H1 (cell line): ENCODE data around the gene IGF2R. TPM values are rescaled to one million over a fixed set of nuclear protein-coding genes. Genes with fewer than 3 reads are reported as not detected.

Experiments
- CTCF ChIA-PET: fragments of 300-600 bp; sonication (Branson Sonifier 250); formaldehyde crosslinking; loops from one replicate; lab custom pipeline; 2021; ENCODE audit not compliant: partially characterized antibody; lab: Charles Lee
- POLR2A ChIA-PET: fragments of 300-600 bp; sonication (Branson Sonifier 250); formaldehyde crosslinking; loops from one replicate; lab custom pipeline; 2021; ENCODE audit warnings: inconsistent platforms; ENCODE audit not compliant: partially characterized antibody; lab: Charles Lee
- DNase-seq, 2 experiments: peaks; one replicate each; pipeline versions ENCODE4 v3.0.0 to v3.0.0-alpha.2; 2010 to 2022; ENCODE audit warnings: low spot score in 2 of 2, low read depth in 1 of 2, mixed read lengths in 1 of 2
- FAIRE-seq: peaks from 2 replicates; lab custom pipeline; 2011; peaks lifted over from hg19 to GRCh38; lab: Jason Lieb, UNC
- H2AFZ ChIP-seq: 2 replicates; pipeline ENCODE4 v1.8.1; 2012; ENCODE audit warnings: low read length, inconsistent platforms
- H2AK5ac ChIP-seq: 2 replicates; pipeline ENCODE4 v1.6.1; 2013; ENCODE audit warnings: low read depth, low read length
- H2BK120ac ChIP-seq: replicated peaks from 2 replicates; pipeline ENCODE3; 2013; ENCODE audit warnings: low read depth, low read length, inconsistent platforms
- H2BK12ac ChIP-seq: 2 replicates; pipeline ENCODE4 v1.6.1; 2013; ENCODE audit warnings: low read depth, low read length
- H2BK15ac ChIP-seq: 2 replicates; pipeline ENCODE4 v1.6.1; 2013; ENCODE audit warnings: low read length
- H2BK20ac ChIP-seq: 2 replicates; pipeline ENCODE4 v1.6.1; 2013; ENCODE audit warnings: low read length
- H2BK5ac ChIP-seq: 2 replicates; pipeline ENCODE4 v1.6.1; 2013; ENCODE audit warnings: low read depth, low read length
- H3K14ac ChIP-seq: 2 replicates; pipeline ENCODE4 v1.6.1; 2013; ENCODE audit warnings: inconsistent platforms; ENCODE audit not compliant: insufficient read length
- H3K18ac ChIP-seq: 2 replicates; pipeline ENCODE4 v1.6.1; 2013; ENCODE audit warnings: low read length; ENCODE audit errors: extremely low read depth
- H3K23ac ChIP-seq: 2 replicates; pipeline ENCODE4 v1.6.1; 2013; ENCODE audit warnings: inconsistent platforms; ENCODE audit not compliant: insufficient read length
- H3K23me2 ChIP-seq: 2 replicates; pipeline ENCODE4 v1.6.1; 2013; ENCODE audit warnings: low read depth, low read length
- H3K27ac ChIP-seq: 2 replicates; pipeline ENCODE4 v1.6.1; 2011; ENCODE audit warnings: low read depth, low read length, inconsistent platforms
- H3K27me3 ChIP-seq, 4 experiments: replicated peaks in 1 of 4; 1 replicate in 1 of 4; 2 replicates in 3 of 4; pipeline versions ENCODE4 v1.6.1 to v1.8.1; 2011 to 2013; ENCODE audit warnings: low read length in 3 of 4, mild to moderate bottlenecking in 3 of 4, inconsistent platforms in 2 of 4, mixed read lengths in 2 of 4, moderate library complexity in 1 of 4; ENCODE audit not compliant: control insufficient read depth in 3 of 4, insufficient read depth in 3 of 4; ENCODE audit errors: extremely low read depth in 1 of 4
- H3K36me3 ChIP-seq, 4 experiments: 2 replicates each; pipeline versions ENCODE4 v1.6.1 to v1.8.1; 2011 to 2013; ENCODE audit warnings: mild to moderate bottlenecking in 4 of 4, low read length in 3 of 4, moderate library complexity in 2 of 4, control low read depth in 1 of 4, inconsistent platforms in 1 of 4; ENCODE audit not compliant: insufficient read depth in 4 of 4, control insufficient read depth in 2 of 4
- H3K4ac ChIP-seq: replicated peaks from 2 replicates; pipeline ENCODE3; 2013; ENCODE audit warnings: low read length, low read depth, mixed read lengths, inconsistent platforms; ENCODE audit not compliant: insufficient read length
- H3K4me1 ChIP-seq, 4 experiments: replicated peaks in 1 of 4; 1 replicate in 1 of 4; 2 replicates in 3 of 4; pipeline versions ENCODE4 v1.6.1 to v1.8.1; 2011 to 2013; ENCODE audit warnings: low read length in 3 of 4, inconsistent platforms in 2 of 4, mixed read lengths in 1 of 4; ENCODE audit not compliant: insufficient read depth in 4 of 4, control insufficient read depth in 3 of 4
- H3K4me2 ChIP-seq, 2 experiments: 2 replicates each; pipeline versions ENCODE4 v1.6.1 to v1.8.1; 2011 to 2013; ENCODE audit warnings: low read depth in 2 of 2, low read length in 2 of 2, control low read depth in 1 of 2, inconsistent platforms in 1 of 2, mild to moderate bottlenecking in 1 of 2; ENCODE audit not compliant: insufficient read depth in 1 of 2
- H3K4me3 ChIP-seq, 4 experiments: fragments of 200-600, 300-600 bp in 1 of 4; sonication (generic), shearing (Covaris generic), sonication (Bioruptor Twin) in 1 of 4; 2 replicates each; pipeline versions ENCODE4 v1.5.1 to v1.8.1; 2011 to 2016; ENCODE audit warnings: low read length in 4 of 4, low read depth in 3 of 4, control low read depth in 2 of 4, inconsistent platforms in 2 of 4, mild to moderate bottlenecking in 2 of 4, mixed read lengths in 1 of 4, moderate library complexity in 1 of 4; ENCODE audit not compliant: insufficient read depth in 2 of 4; ENCODE audit errors: extremely low read depth in 1 of 4
- H3K56ac ChIP-seq: replicated peaks from 2 replicates; pipeline ENCODE3; 2013; ENCODE audit warnings: low read depth, mild to moderate bottlenecking, mixed read lengths, low read length, inconsistent platforms; ENCODE audit not compliant: insufficient read length
- H3K79me1 ChIP-seq: 2 replicates; pipeline ENCODE4 v1.6.1; 2013; ENCODE audit warnings: low read depth, low read length, control low read depth
- H3K79me2 ChIP-seq, 2 experiments: 2 replicates each; pipeline versions ENCODE4 v1.6.1 to v1.8.1; 2012 to 2013; ENCODE audit warnings: low read length in 2 of 2, mild to moderate bottlenecking in 2 of 2, inconsistent platforms in 1 of 2; ENCODE audit not compliant: insufficient read depth in 2 of 2, control insufficient read depth in 1 of 2
- H3K9ac ChIP-seq, 4 experiments: replicated peaks in 1 of 4; 1 replicate in 1 of 4; 2 replicates in 3 of 4; pipeline versions ENCODE4 v1.6.1 to v1.8.1; 2011 to 2013; ENCODE audit warnings: low read depth in 3 of 4, low read length in 3 of 4, control low read depth in 2 of 4, mild to moderate bottlenecking in 2 of 4, moderate library complexity in 2 of 4, inconsistent platforms in 1 of 4; ENCODE audit errors: extremely low read depth in 1 of 4
- H3K9me3 ChIP-seq, 2 experiments: 2 replicates each; pipeline versions ENCODE4 v1.6.1 to v1.8.1; 2012 to 2013; ENCODE audit warnings: mild to moderate bottlenecking in 2 of 2, moderate library complexity in 2 of 2, control low read depth in 1 of 2, inconsistent platforms in 1 of 2, low read depth in 1 of 2, low read length in 1 of 2, mixed read lengths in 1 of 2; ENCODE audit not compliant: insufficient read depth in 2 of 2
- H4K20me1 ChIP-seq, 2 experiments: replicated peaks in 1 of 2; 2 replicates each; pipeline versions ENCODE3 to v1.8.1; 2011 to 2013; ENCODE audit warnings: inconsistent platforms in 2 of 2, low read length in 2 of 2, mild to moderate bottlenecking in 1 of 2; ENCODE audit not compliant: insufficient read depth in 2 of 2, control insufficient read depth in 1 of 2
- H4K5ac ChIP-seq: 2 replicates; pipeline ENCODE4 v1.6.1; 2013; ENCODE audit warnings: low read length, low read depth, mixed read lengths, inconsistent platforms; ENCODE audit not compliant: insufficient read length
- H4K8ac ChIP-seq: 2 replicates; pipeline ENCODE4 v1.8.0; 2013; ENCODE audit warnings: mild to moderate bottlenecking, moderate library complexity, low read length, inconsistent platforms; ENCODE audit not compliant: insufficient read depth; ENCODE audit errors: extremely low read depth
- H4K91ac ChIP-seq: replicated peaks from 2 replicates; pipeline ENCODE3; 2013; ENCODE audit warnings: low read length, mixed read lengths, inconsistent platforms; ENCODE audit not compliant: insufficient read length
- CBX8 ChIP-seq: fragments of 300-800, 300-1000 bp; sonication (generic); IDR thresholded peaks from 2 replicates; pipeline ENCODE4 v1.7.1; 2016; ENCODE audit warnings: low read depth, low read length, borderline replicate concordance
- CHD1 ChIP-seq: IDR thresholded peaks from 2 replicates; pipeline ENCODE4 v1.6.1; 2012; ENCODE audit warnings: low read depth, low read length, improper control_type of control experiment
- HDAC6 ChIP-seq: IDR thresholded peaks from one replicate; pipeline ENCODE4 v1.7.1; 2012; ENCODE audit warnings: low read depth, mild to moderate bottlenecking, inconsistent platforms, low read length, moderate library complexity
- KDM4A ChIP-seq: IDR thresholded peaks from one replicate; pipeline ENCODE4 v1.7.1; 2012; ENCODE audit warnings: low read depth, mild to moderate bottlenecking, moderate library complexity, low read length, inconsistent platforms; ENCODE audit not compliant: severe bottlenecking
- KDM5A ChIP-seq: fragments of 200-600 bp; IDR thresholded peaks from 2 replicates; pipeline ENCODE4 v1.7.1; 2012; ENCODE audit warnings: mild to moderate bottlenecking, low read length, inconsistent platforms, mixed read lengths
- RAD21 ChIP-seq, 2 experiments: IDR thresholded peaks in 1 of 2; conservative IDR thresholded peaks in 1 of 2; 2 replicates each; pipeline ENCODE4 v1.6.1; 2011; ENCODE audit warnings: low read depth in 2 of 2, low read length in 2 of 2, improper control_type of control experiment in 1 of 2, inconsistent platforms in 1 of 2, mild to moderate bottlenecking in 1 of 2, moderate library complexity in 1 of 2
- SUZ12 ChIP-seq: fragments of 200-600 bp; sonication (generic); IDR thresholded peaks from 2 replicates; pipeline ENCODE4 v1.6.1; 2012; ENCODE audit warnings: mild to moderate bottlenecking, inconsistent platforms, low read length, moderate library complexity, mixed read lengths
- TCF12 ChIP-seq: IDR thresholded peaks from 2 replicates; pipeline ENCODE4 v1.6.1; 2011; ENCODE audit warnings: low read depth, mild to moderate bottlenecking, low read length
- WGBS, 2 experiments: shearing (Covaris generic) in 1 of 2; methylation state at CpG; one replicate each; pipeline versions ENCODE4 v1.1.6 to v1.1.7; 2013 to 2015; ENCODE audit warnings: low lambda C conversion rate in 2 of 2, mixed read lengths in 2 of 2, inconsistent platforms in 1 of 2, low coverage in 1 of 2, missing lambda C conversion rate in 1 of 2; ENCODE audit not compliant: insufficient replicate concordance in 2 of 2, insufficient coverage in 1 of 2, insufficient read length in 1 of 2; ENCODE audit errors: extremely low coverage in 1 of 2, missing lambda C conversion rate in 1 of 2; 5-methylcytosine and 5-hydroxymethylcytosine counted together
- polyA plus RNA-seq, 7 experiments: library from polyadenylated mRNA; depleted of rRNA in 3 of 7; stranded (reverse) in 5 of 7; unstranded in 2 of 7; fragments of >200 nt in 5 of 7; fragments of 200-250 nt in 2 of 7; gene quantifications; 1 replicate in 5 of 7; 2 replicates in 1 of 7; 4 replicates in 1 of 7; pipeline versions ENCODE4 v1.2.1 to v1.2.3, GENCODE V29; 2011 to 2013; ENCODE audit warnings: missing spikeins in 2 of 7, mixed read lengths in 2 of 7
- total RNA-seq: library from RNA; stranded (reverse); fragmentation: NEBNext Ultra II Directional; extraction: Animal tissue kit (Norgen Biotek cat#: 25700); gene quantifications from 2 replicates; pipeline ENCODE4 v1.2.1, GENCODE V29; 2021
- TF ChIP-seq, protein P1 (sequence below): IDR thresholded peaks from 2 replicates; pipeline ENCODE4 v1.6.1; 2012; ENCODE audit warnings: inconsistent platforms
- TF ChIP-seq, protein P2 (sequence below): IDR thresholded peaks from 2 replicates; pipeline ENCODE4 v1.6.1; 2011; ENCODE audit warnings: low read length, improper control_type of control experiment

Gene IGF2R
- total and polyA plus RNA-seq, 2 of the 8 experiments (the other 6 are each of a cell fraction or from before 2014, with no cell fraction given): 20.6 to 74.1 TPM

DNA sequence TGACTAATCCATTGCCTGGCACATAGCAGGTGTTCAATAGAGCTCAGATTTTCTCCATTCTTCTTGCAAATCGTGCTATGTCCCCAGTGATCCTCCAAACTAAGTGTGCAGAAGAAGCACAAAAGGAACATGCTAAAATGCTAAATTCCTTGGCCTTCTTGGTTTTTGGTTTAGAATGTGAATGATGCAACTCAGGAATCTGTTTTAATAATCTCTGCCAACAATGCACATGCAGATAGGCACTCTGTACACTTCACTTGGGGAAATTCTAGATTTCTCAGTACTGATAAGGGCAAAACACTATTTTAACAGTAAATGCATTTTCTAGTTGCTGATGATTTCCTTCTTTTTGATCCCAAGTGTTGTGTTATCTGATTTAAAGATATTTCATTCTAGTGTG lies 188.0 kb downstream of the IGF2R start:
- Histone ChIP-seq H2BK5ac (no peak overlapping the region), H3K4me3 (no peak overlapping the region), H2BK15ac (no peak overlapping the region), H3K9ac (no peak overlapping the region), H2BK12ac (no peak overlapping the region), H4K5ac (no peak overlapping the region), H3K14ac (no peak overlapping the region), H3K9me3 (no peaks in the 10 kb centered on the region), H3K23me2 (no peaks in the 10 kb centered on the region), H4K20me1 (no peaks in the 10 kb centered on the region), H3K4ac (no peak overlapping the region), H3K79me2 (no peaks in the 10 kb centered on the region), H4K91ac (no peak overlapping the region), H2AFZ (no peak overlapping the region), H3K36me3 (no peaks in the 10 kb centered on the region), H3K79me1 (no peaks in the 10 kb centered on the region), H2BK20ac (no peak overlapping the region), H3K4me1 (peaks cover 0 to 6% (median 3%) of the 10 kb centered on the region in 4 experiments; a peak in 5 of 7 replicates), H3K27ac (no peak overlapping the region), H3K4me2 (no peak overlapping the region), H3K23ac (no peak overlapping the region), H4K8ac (no peak overlapping the region), H2AK5ac (no peak overlapping the region), H3K18ac (no peak overlapping the region), H3K27me3 (no peaks in the 10 kb centered on the region), H3K56ac (no peak overlapping the region), H2BK120ac (no peak overlapping the region)
- POLR2A ChIA-PET: interaction anchor here (1.4 kb wide), 1 partner anchor 16 kb away, joined by 3 read pairs; no protein-coding TSS in a partner anchor
- no peak for DNase-seq
- TF ChIP-seq CBX8 (no peak), RAD21 (IDR thresholded peaks at IDR 0.05 in 1 of 2, conservative IDR thresholded peaks at IDR 0.05 in 1 of 2; ENCODE audit: low read depth in 2 of 2, low read length in 2 of 2) (no peak), TCF12 (no peak), SUZ12 (no peak), KDM4A (no peak), HDAC6 (no peak), KDM5A (no peak), CHD1 (no peak)
- TF ChIP-seq, protein P1, sequence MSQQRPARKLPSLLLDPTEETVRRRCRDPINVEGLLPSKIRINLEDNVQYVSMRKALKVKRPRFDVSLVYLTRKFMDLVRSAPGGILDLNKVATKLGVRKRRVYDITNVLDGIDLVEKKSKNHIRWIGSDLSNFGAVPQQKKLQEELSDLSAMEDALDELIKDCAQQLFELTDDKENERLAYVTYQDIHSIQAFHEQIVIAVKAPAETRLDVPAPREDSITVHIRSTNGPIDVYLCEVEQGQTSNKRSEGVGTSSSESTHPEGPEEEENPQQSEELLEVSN: no peak
- TF ChIP-seq, protein P2, sequence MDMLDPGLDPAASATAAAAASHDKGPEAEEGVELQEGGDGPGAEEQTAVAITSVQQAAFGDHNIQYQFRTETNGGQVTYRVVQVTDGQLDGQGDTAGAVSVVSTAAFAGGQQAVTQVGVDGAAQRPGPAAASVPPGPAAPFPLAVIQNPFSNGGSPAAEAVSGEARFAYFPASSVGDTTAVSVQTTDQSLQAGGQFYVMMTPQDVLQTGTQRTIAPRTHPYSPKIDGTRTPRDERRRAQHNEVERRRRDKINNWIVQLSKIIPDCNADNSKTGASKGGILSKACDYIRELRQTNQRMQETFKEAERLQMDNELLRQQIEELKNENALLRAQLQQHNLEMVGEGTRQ: no peak
- CTCF ChIA-PET: interaction anchor here (1.2 to 1.7 kb wide), 2 partner anchors 18 to 68 kb away, joined by 3 to 4 read pairs; no protein-coding TSS in a partner anchor
- no peak for FAIRE-seq
- WGBS, 2 experiments: 94% methylated on average over 1 of the region's 1 CpG; no CpG with 5 or more reads in 1 of the 2 experiments
